DOHH2 (cell line): ENCODE data around the gene PRKCH.
A peak's percentile ranks its signal among the peaks of the same experiment; 100 is the strongest.

Source experiments
- H3F3A ChIP-seq: fragments of 200-600 bp; sonication (generic), shearing (Covaris generic); 2 replicates; pipeline ENCODE4 v1.6.0; 2016; ENCODE audit warnings: antibody characterized with exemption, mild to moderate bottlenecking; ENCODE audit not compliant: control insufficient read depth, insufficient read depth
- H3K27ac ChIP-seq: fragments of 200-600 bp; sonication (generic); 2 replicates; pipeline ENCODE4 v1.5.1; 2014; ENCODE audit warnings: low read depth, mild to moderate bottlenecking, low read length, moderate library complexity
- H3K27me3 ChIP-seq: fragments of 200-600 bp; sonication (generic); 2 replicates; pipeline ENCODE4 v1.6.1; 2014; ENCODE audit warnings: mild to moderate bottlenecking, low read length, mixed read lengths; ENCODE audit not compliant: control insufficient read depth
- H3K36me3 ChIP-seq: fragments of 200-600 bp; sonication (generic); 2 replicates; pipeline ENCODE4 v1.6.1; 2014; ENCODE audit warnings: mild to moderate bottlenecking, low read length, moderate library complexity, mixed read lengths; ENCODE audit not compliant: control insufficient read depth
- H3K4me1 ChIP-seq: fragments of 200-600 bp; sonication (generic); 2 replicates; pipeline ENCODE4 v1.6.1; 2014; ENCODE audit warnings: mild to moderate bottlenecking, low read length, mixed read lengths; ENCODE audit not compliant: control insufficient read depth
- H3K4me2 ChIP-seq: fragments of 200-600 bp; sonication (generic); 2 replicates; pipeline ENCODE4 v1.6.0; 2014; ENCODE audit warnings: mild to moderate bottlenecking, low read length, moderate library complexity
- H3K4me3 ChIP-seq: fragments of 200-600 bp; sonication (generic); 2 replicates; pipeline ENCODE4 v1.5.1; 2014; ENCODE audit warnings: mild to moderate bottlenecking, low read length, mixed read lengths
- H3K79me2 ChIP-seq: fragments of 200-600 bp; sonication (generic); 2 replicates; pipeline ENCODE4 v1.6.1; 2014; ENCODE audit warnings: mild to moderate bottlenecking, low read length, mixed read lengths; ENCODE audit not compliant: control insufficient read depth
- H3K9me2 ChIP-seq: fragments of 200-600 bp; sonication (generic); replicated peaks from 2 replicates; pipeline ENCODE4 v1.6.1; 2014; ENCODE audit warnings: mild to moderate bottlenecking, low read length, mixed read lengths; ENCODE audit not compliant: control insufficient read depth
- H3K9me3 ChIP-seq: fragments of 200-600 bp; sonication (generic); 2 replicates; pipeline ENCODE4 v1.6.1; 2014; ENCODE audit warnings: antibody characterized with exemption, low read length, mixed read lengths; ENCODE audit not compliant: control insufficient read depth, insufficient read depth
- H4K20me1 ChIP-seq: fragments of 200-600 bp; sonication (generic); 2 replicates; pipeline ENCODE4 v1.6.0; 2014; ENCODE audit warnings: low read depth, mild to moderate bottlenecking, antibody characterized with exemption, low read length, moderate library complexity; ENCODE audit not compliant: control insufficient read depth, insufficient read depth
- EZH2phosphoT487 ChIP-seq: fragments of 200-600 bp; sonication (generic); IDR thresholded peaks from 2 replicates; pipeline ENCODE4 v1.6.1; 2017; ENCODE audit warnings: borderline replicate concordance, mild to moderate bottlenecking, antibody characterized with exemption, low read length, moderate library complexity, mixed read lengths
- TF ChIP-seq, protein P1 (sequence below): fragments of 200-600 bp; sonication (generic); IDR thresholded peaks from one replicate; pipeline ENCODE4 v1.5.1; 2014; ENCODE audit warnings: antibody characterized with exemption, mild to moderate bottlenecking, low read depth, low read length; ENCODE audit not compliant: poor library complexity, severe bottlenecking

Gene PRKCH

DNA sequence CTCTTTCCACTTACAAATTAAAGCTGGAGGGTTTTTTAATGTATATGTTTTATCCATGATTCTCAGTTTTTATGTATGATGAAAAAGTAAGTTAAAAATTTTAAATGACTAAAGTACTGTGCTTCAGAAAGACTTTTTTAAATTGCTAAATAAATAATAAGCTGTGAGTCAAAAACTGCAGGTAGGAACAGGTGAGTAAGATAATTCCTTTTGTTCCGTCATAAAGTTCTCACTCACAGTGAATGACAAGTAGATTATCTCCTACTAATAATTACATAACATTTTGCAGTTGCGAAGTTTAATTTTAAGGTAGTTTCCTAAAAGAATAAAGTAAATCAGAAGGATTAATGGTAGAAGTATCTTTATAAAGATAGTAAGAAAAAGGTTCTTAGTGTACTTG lies 78.0 kb downstream of the PRKCH start:
- Histone ChIP-seq H3K36me3 (no peaks in the 10 kb centered on the region), H3K27me3 (0 out of 2 replicates have a peak, but pooled peaks cover 4% of the 10 kb centered on the region), H3K4me3 (no peak overlapping the region), H3K79me2 (no peaks in the 10 kb centered on the region), H3K9me2 (no peaks in the 10 kb centered on the region), H3K27ac (no peak overlapping the region), H3K9me3 (no peaks in the 10 kb centered on the region), H3K4me1 (peaks cover 6% of the 10 kb centered on the region), H4K20me1 (no peaks in the 10 kb centered on the region), H3F3A (no peaks in the 10 kb centered on the region), H3K4me2 (no peak overlapping the region)
- TF ChIP-seq, protein P1, sequence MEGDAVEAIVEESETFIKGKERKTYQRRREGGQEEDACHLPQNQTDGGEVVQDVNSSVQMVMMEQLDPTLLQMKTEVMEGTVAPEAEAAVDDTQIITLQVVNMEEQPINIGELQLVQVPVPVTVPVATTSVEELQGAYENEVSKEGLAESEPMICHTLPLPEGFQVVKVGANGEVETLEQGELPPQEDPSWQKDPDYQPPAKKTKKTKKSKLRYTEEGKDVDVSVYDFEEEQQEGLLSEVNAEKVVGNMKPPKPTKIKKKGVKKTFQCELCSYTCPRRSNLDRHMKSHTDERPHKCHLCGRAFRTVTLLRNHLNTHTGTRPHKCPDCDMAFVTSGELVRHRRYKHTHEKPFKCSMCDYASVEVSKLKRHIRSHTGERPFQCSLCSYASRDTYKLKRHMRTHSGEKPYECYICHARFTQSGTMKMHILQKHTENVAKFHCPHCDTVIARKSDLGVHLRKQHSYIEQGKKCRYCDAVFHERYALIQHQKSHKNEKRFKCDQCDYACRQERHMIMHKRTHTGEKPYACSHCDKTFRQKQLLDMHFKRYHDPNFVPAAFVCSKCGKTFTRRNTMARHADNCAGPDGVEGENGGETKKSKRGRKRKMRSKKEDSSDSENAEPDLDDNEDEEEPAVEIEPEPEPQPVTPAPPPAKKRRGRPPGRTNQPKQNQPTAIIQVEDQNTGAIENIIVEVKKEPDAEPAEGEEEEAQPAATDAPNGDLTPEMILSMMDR = no peak
- no peak for TF ChIP-seq EZH2phosphoT487

DNA sequence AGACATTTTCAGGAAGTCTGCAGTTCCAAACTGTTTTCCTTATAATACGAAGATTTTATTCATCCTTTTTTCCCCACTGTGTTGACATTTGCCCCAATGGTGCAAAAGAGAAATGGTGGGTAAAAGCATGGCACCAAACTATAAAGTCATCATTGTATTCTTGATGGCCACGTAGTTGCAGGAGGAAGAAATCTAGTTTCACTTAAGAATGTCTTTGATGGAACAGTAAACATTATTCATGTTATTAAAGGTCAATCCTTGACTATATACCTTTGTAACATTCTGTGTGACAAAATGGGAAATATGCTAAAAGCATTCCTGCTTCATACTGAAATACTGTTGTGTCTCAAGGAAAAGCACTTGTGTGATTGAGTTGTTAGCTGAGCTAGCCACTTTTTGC lies 80.1 kb downstream of the PRKCH start:
- Histone ChIP-seq H3K9me2 (no peaks in the 10 kb centered on the region), H3K27me3 (0 out of 2 replicates have a peak, but pooled peaks cover 4% of the 10 kb centered on the region), H3K27ac (no peak overlapping the region), H3K79me2 (no peaks in the 10 kb centered on the region), H3K4me3 (no peak overlapping the region), H3K4me2 (no peak overlapping the region), H3F3A (no peaks in the 10 kb centered on the region), H3K4me1 (peaks cover 6% of the 10 kb centered on the region), H3K9me3 (no peaks in the 10 kb centered on the region), H3K36me3 (no peaks in the 10 kb centered on the region), H4K20me1 (no peaks in the 10 kb centered on the region)
- no peak for TF ChIP-seq EZH2phosphoT487
- TF ChIP-seq, protein P1 = no peak

GRCh38 chr14:61403411-61403810 lies 82.0 kb downstream of the PRKCH start:
- no peaks in the 10 kb centered on the region for H3K9me2 ChIP-seq
- H4K20me1 ChIP-seq = no peaks in the 10 kb centered on the region
- peaks cover 6% of the 10 kb centered on the region for H3K4me1 ChIP-seq
- H3K36me3 ChIP-seq = no peaks in the 10 kb centered on the region
- H3F3A ChIP-seq = no peaks in the 10 kb centered on the region
- H3K79me2 ChIP-seq = no peaks in the 10 kb centered on the region
- H3K27ac ChIP-seq = no peak overlapping the region
- H3K9me3 ChIP-seq = no peaks in the 10 kb centered on the region
- H3K27me3 ChIP-seq = peaks cover 7% of the 10 kb centered on the region; the same call in 1 of the 2 replicates
- no peak for TF ChIP-seq EZH2phosphoT487
- TF ChIP-seq, protein P1 = no peak
- H3K4me2 ChIP-seq = peak overlapping the region; percentile 22
- H3K4me3 ChIP-seq = no peak overlapping the region

DNA sequence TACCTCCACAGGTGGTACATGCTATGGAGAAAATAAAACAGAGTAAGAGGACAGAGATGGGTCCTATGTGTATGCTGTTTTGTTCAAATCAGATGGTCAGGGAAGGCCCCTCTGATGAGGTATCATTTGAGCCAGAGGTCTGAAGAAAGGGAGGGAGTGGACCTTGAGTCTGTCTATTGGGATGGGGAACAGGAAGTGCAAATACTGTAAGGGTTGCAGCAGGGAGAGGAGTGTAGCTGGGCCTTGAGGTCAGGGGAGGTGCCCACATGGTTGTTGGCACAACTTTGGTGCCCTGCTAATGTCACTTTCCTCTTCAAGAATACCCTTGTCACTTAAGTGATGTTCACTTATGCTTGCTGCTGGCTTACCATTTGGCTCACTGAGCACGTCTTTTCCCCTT lies 83.3 kb downstream of the PRKCH start:
- Histone ChIP-seq H3F3A (no peaks in the 10 kb centered on the region), H3K9me3 (no peaks in the 10 kb centered on the region), H3K36me3 (no peaks in the 10 kb centered on the region), H4K20me1 (no peaks in the 10 kb centered on the region), H3K79me2 (no peaks in the 10 kb centered on the region), H3K27me3 (peaks cover 3% of the 10 kb centered on the region; the same call in 1 of the 2 replicates), H3K4me2 (no peak overlapping the region), H3K9me2 (no peaks in the 10 kb centered on the region), H3K4me1 (peaks cover 6% of the 10 kb centered on the region), H3K27ac (no peak overlapping the region), H3K4me3 (no peak overlapping the region)
- TF ChIP-seq EZH2phosphoT487 = no peak
- TF ChIP-seq, protein P1 = no peak
